ENCODE results near the gene PDK2.
A peak's percentile ranks its signal among the peaks of the same experiment; 100 is the strongest.

- TF ChIP-seq POLR2AphosphoS5 (IDR thresholded peaks at IDR 0.05; ENCODE audit: low read depth, low read length) (0 out of 2 replicates have a peak, but pooled peaks have one; percentile 35), POLR2A (IDR thresholded peaks at IDR 0.05; ENCODE audit: low read depth, low read length) (no peak), SPI1 (IDR thresholded peaks at IDR 0.05; ENCODE audit: low read depth, low read length) (no peak), TAF1 (IDR thresholded peaks at IDR 0.05; ENCODE audit: low read depth, low read length) (no peak), POU2F2 (IDR thresholded peaks at IDR 0.05; ENCODE audit: low read depth, low read length) (no peak)
Observed at GRCh38 chr17:50134206-50135110, 39.3 kb downstream of the PDK2 start.

Measured in GM12891 (cell line).